Fibroblast of the aortic adventitia (primary cell): ENCODE measurements around the gene SPG21. TPM values are rescaled to one million over a fixed set of nuclear protein-coding genes. Genes with fewer than 3 reads are reported as not detected.
"Not testable (repeated sequence)": the region's sequence is repeated elsewhere in the genome, so short reads cannot be mapped to it uniquely, and the experiment has no call there.

Experiments used
- DNase-seq: peaks from one replicate; pipeline ENCODE4 v3.0.0-alpha.2; 2010; ENCODE audit warnings: low read depth
- H3K4me3 ChIP-seq: 2 replicates; pipeline ENCODE4 v1.5.1; 2011; ENCODE audit warnings: low read depth, mild to moderate bottlenecking, control low read depth, low read length, moderate library complexity
- CTCF ChIP-seq: IDR thresholded peaks from 2 replicates; pipeline ENCODE4 v1.5.1; 2011; ENCODE audit warnings: mild to moderate bottlenecking, low read length, control low read depth, inconsistent platforms; ENCODE audit not compliant: insufficient read depth
- total RNA-seq: library from RNA; depleted of rRNA; stranded (reverse); fragments of >200 nt; gene quantifications from 2 replicates; pipeline ENCODE4 v1.2.3, GENCODE V29; 2012; ENCODE audit warnings: low replicate concordance

Gene SPG21
- total RNA-seq, 1 donor: 104 TPM

- TF ChIP-seq CTCF: no peak
These were observed 31.8 kb upstream of the SPG21 start for GRCh38 chr15:65021488-65021887.

GRCh38 chr15:65020419-65020818 is 30.7 kb upstream of the SPG21 start:
- TF ChIP-seq CTCF: no peak
- H3K4me3 ChIP-seq: no peak overlapping the region
- no peak for DNase-seq

More at GRCh38 chr15:65021488-65021887, 31.8 kb upstream of the SPG21 start:
- no peak for DNase-seq
- no peak overlapping the region for H3K4me3 ChIP-seq

- not testable (repeated sequence) for DNase-seq, H3K4me3 ChIP-seq
These were observed 21.5 kb upstream of the SPG21 start for GRCh38 chr15:65011198-65011597.

DNA sequence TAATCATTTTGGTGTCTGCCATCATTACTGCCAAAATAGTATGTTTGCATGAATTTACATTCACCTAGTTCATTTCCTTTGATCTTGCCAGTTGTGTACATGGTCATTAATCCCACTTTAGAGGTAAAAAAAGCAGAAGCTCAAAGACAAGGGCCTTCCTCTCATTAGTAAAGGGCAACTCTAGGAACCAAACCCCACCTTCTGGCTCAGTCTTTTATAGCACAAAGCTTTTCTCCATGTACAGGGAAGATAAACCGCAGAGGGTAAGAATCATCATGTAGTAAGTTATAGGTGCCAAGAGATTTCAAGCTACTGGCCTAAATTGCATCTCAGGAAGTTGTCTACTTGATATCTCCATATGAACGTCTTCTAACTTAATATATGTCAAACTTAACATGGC is 19.3 kb upstream of the SPG21 start:
- no peak for DNase-seq
- H3K4me3 ChIP-seq: no peak overlapping the region
- peak; percentile 1 for TF ChIP-seq CTCF

GRCh38 chr15:65006876-65007275 is 17.2 kb upstream of the SPG21 start:
- TF ChIP-seq CTCF: no peak

GRCh38 chr15:65004993-65005392 is 15.3 kb upstream of the SPG21 start:
- H3K4me3 ChIP-seq: no peak overlapping the region
- TF ChIP-seq CTCF: no peak
- DNase-seq: no peak

More at GRCh38 chr15:65006876-65007275, 17.2 kb upstream of the SPG21 start:
- H3K4me3 ChIP-seq: no peak overlapping the region
- no peak for DNase-seq

DNA sequence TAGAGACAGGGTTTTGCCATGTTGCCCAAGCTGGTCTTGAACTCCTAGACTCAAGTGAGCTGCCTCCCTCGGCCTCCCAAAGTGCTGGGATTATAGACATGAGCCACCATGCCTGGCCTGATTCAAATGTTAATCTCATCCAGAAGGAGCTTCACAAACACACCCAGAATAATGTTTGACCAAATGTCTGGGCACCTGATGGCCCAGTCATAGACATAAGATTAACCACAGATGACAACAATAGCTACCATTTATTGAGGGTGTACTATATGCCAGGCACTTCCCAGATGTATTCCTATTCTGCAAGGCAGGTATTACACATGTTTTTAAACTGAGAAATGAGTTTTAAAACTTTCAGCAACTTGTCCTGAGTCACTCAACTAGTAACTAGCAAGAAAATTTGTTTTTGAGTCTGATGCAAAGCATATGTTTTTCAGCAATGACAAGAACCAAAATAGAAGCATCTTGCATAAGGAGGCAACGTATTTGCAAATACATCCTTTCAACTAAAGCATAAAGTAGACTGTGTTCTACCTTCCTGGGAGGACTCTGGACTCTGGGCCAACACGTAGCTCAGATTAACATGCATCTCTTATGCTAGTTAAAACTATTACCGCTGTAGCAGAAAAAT is 8.1 kb upstream of the SPG21 start:
- TF ChIP-seq CTCF: no peak
- DNase-seq: no peak
- H3K4me3 ChIP-seq: no peak overlapping the region
